ENCODE data around the gene APOL1. TPM values are rescaled to one million over a fixed set of nuclear protein-coding genes. Genes with fewer than 3 reads are reported as not detected.

Gene APOL1
- total RNA-seq, 1 donor from 2014 or later: 4.7 TPM

GRCh38 chr22:36232715-36233401 is 20.1 kb upstream of the APOL1 start:
- Histone ChIP-seq H3K9ac (ENCODE audit: low read depth in 1 of 3, low read length in 3 of 3) (no peak overlapping the region), H3K4me1 (ENCODE audit: control insufficient read depth in 3 of 3, insufficient read depth in 3 of 3, low read length in 3 of 3) (peaks cover 24 to 37% (median 30%) of the 10 kb centered on the region in 3 donors), H3K27ac (ENCODE audit: low read depth, low read length) (no peak overlapping the region), H3K4me3 (ENCODE audit: low read length in 3 of 3) (no peak overlapping the region), H3K9me3 (ENCODE audit: control insufficient read depth in 3 of 3, low read length in 3 of 3) (no peaks in the 10 kb centered on the region), H3K36me3 (ENCODE audit: control insufficient read depth in 3 of 3, insufficient read depth in 3 of 3, low read length in 3 of 3) (peaks cover 36 to 50% (median 41%) of the 10 kb centered on the region in 3 donors), H3K27me3 (ENCODE audit: control insufficient read depth in 3 of 3, insufficient read depth in 3 of 3, low read length in 3 of 3) (no peaks in the 10 kb centered on the region)

- peaks cover 32 to 45% (median 35%) of the 10 kb centered on the region in 3 donors for H3K36me3 ChIP-seq (ENCODE audit: control insufficient read depth in 3 of 3, insufficient read depth in 3 of 3, low read length in 3 of 3)
- H3K4me3 ChIP-seq (ENCODE audit: low read length in 3 of 3): no peak overlapping the region
- no peak overlapping the region for H3K27ac ChIP-seq (ENCODE audit: low read depth, low read length)
- no peaks in the 10 kb centered on the region for H3K9me3 ChIP-seq (ENCODE audit: control insufficient read depth in 3 of 3, low read length in 3 of 3)
- no peak overlapping the region for H3K9ac ChIP-seq (ENCODE audit: low read depth in 1 of 3, low read length in 3 of 3)
- peaks cover 31 to 37% (median 36%) of the 10 kb centered on the region in 3 donors for H3K4me1 ChIP-seq (ENCODE audit: control insufficient read depth in 3 of 3, insufficient read depth in 3 of 3, low read length in 3 of 3)
- H3K27me3 ChIP-seq (ENCODE audit: control insufficient read depth in 3 of 3, insufficient read depth in 3 of 3, low read length in 3 of 3): no peaks in the 10 kb centered on the region
Observed at GRCh38 chr22:36233796-36234195, 19.1 kb upstream of the APOL1 start.

- peaks cover 32 to 42% (median 34%) of the 10 kb centered on the region in 3 donors for H3K36me3 ChIP-seq (ENCODE audit: control insufficient read depth in 3 of 3, insufficient read depth in 3 of 3, low read length in 3 of 3)
- H3K27me3 ChIP-seq (ENCODE audit: control insufficient read depth in 3 of 3, insufficient read depth in 3 of 3, low read length in 3 of 3): no peaks in the 10 kb centered on the region
- H3K4me1 ChIP-seq (ENCODE audit: control insufficient read depth in 3 of 3, insufficient read depth in 3 of 3, low read length in 3 of 3): peaks cover 33 to 40% (median 38%) of the 10 kb centered on the region in 3 donors
- no peak overlapping the region for H3K9ac ChIP-seq (ENCODE audit: low read depth in 1 of 3, low read length in 3 of 3)
- H3K27ac ChIP-seq (ENCODE audit: low read depth, low read length): no peak overlapping the region
- no peak overlapping the region for H3K4me3 ChIP-seq (ENCODE audit: low read length in 3 of 3)
- H3K9me3 ChIP-seq (ENCODE audit: control insufficient read depth in 3 of 3, low read length in 3 of 3): no peaks in the 10 kb centered on the region
Observed at GRCh38 chr22:36234213-36234612, 18.7 kb upstream of the APOL1 start.

GRCh38 chr22:36234919-36235318 is 18.0 kb upstream of the APOL1 start:
- H3K9me3 ChIP-seq (ENCODE audit: control insufficient read depth in 3 of 3, low read length in 3 of 3): no peaks in the 10 kb centered on the region
- no peak overlapping the region for H3K4me3 ChIP-seq (ENCODE audit: low read length in 3 of 3)
- peaks cover 37 to 46% (median 42%) of the 10 kb centered on the region in 3 donors for H3K4me1 ChIP-seq (ENCODE audit: control insufficient read depth in 3 of 3, insufficient read depth in 3 of 3, low read length in 3 of 3)
- H3K9ac ChIP-seq (ENCODE audit: low read depth in 1 of 3, low read length in 3 of 3): no peak overlapping the region
- peaks cover 31 to 38% (median 34%) of the 10 kb centered on the region in 3 donors for H3K36me3 ChIP-seq (ENCODE audit: control insufficient read depth in 3 of 3, insufficient read depth in 3 of 3, low read length in 3 of 3)
- H3K27me3 ChIP-seq (ENCODE audit: control insufficient read depth in 3 of 3, insufficient read depth in 3 of 3, low read length in 3 of 3): no peaks in the 10 kb centered on the region
- no peak overlapping the region for H3K27ac ChIP-seq (ENCODE audit: low read depth, low read length)

GRCh38 chr22:36235585-36235984 is 17.3 kb upstream of the APOL1 start:
- no peaks in the 10 kb centered on the region for H3K27me3 ChIP-seq (ENCODE audit: control insufficient read depth in 3 of 3, insufficient read depth in 3 of 3, low read length in 3 of 3)
- no peak overlapping the region for H3K9ac ChIP-seq (ENCODE audit: low read depth in 1 of 3, low read length in 3 of 3)
- H3K4me3 ChIP-seq (ENCODE audit: low read length in 3 of 3): no peak overlapping the region
- no peaks in the 10 kb centered on the region for H3K9me3 ChIP-seq (ENCODE audit: control insufficient read depth in 3 of 3, low read length in 3 of 3)
- H3K27ac ChIP-seq (ENCODE audit: low read depth, low read length): no peak overlapping the region
- H3K4me1 ChIP-seq (ENCODE audit: control insufficient read depth in 3 of 3, insufficient read depth in 3 of 3, low read length in 3 of 3): peaks cover 39 to 47% (median 43%) of the 10 kb centered on the region in 3 donors
- H3K36me3 ChIP-seq (ENCODE audit: control insufficient read depth in 3 of 3, insufficient read depth in 3 of 3, low read length in 3 of 3): peaks cover 24 to 32% (median 29%) of the 10 kb centered on the region in 3 donors

GRCh38 chr22:36236388-36237319 is 16.3 kb upstream of the APOL1 start:
- Histone ChIP-seq H3K27me3 (ENCODE audit: control insufficient read depth in 3 of 3, insufficient read depth in 3 of 3, low read length in 3 of 3) (no peaks in the 10 kb centered on the region), H3K27ac (ENCODE audit: low read depth, low read length) (no peak overlapping the region), H3K36me3 (ENCODE audit: control insufficient read depth in 3 of 3, insufficient read depth in 3 of 3, low read length in 3 of 3) (peaks cover 15 to 21% (median 21%) of the 10 kb centered on the region in 3 donors), H3K4me3 (ENCODE audit: low read length in 3 of 3) (peak overlapping the region; percentile 57 to 80 (median 65)), H3K9me3 (ENCODE audit: control insufficient read depth in 3 of 3, low read length in 3 of 3) (no peaks in the 10 kb centered on the region), H3K4me1 (ENCODE audit: control insufficient read depth in 3 of 3, insufficient read depth in 3 of 3, low read length in 3 of 3) (peaks cover 39 to 47% (median 43%) of the 10 kb centered on the region in 3 donors), H3K9ac (ENCODE audit: low read depth in 1 of 3, low read length in 3 of 3) (peak overlapping the region in 2 of 3 donors; percentile 26 to 91)

- Histone ChIP-seq H3K9me3 (ENCODE audit: control insufficient read depth in 3 of 3, low read length in 3 of 3) (no peaks in the 10 kb centered on the region), H3K27me3 (ENCODE audit: control insufficient read depth in 3 of 3, insufficient read depth in 3 of 3, low read length in 3 of 3) (no peaks in the 10 kb centered on the region), H3K27ac (ENCODE audit: low read depth, low read length) (peak overlapping the region; percentile 93), H3K4me1 (ENCODE audit: control insufficient read depth in 3 of 3, insufficient read depth in 3 of 3, low read length in 3 of 3) (peaks cover 39 to 47% (median 43%) of the 10 kb centered on the region in 3 donors), H3K36me3 (ENCODE audit: control insufficient read depth in 3 of 3, insufficient read depth in 3 of 3, low read length in 3 of 3) (peaks cover 8 to 14% (median 11%) of the 10 kb centered on the region in 3 donors), H3K9ac (ENCODE audit: low read depth in 1 of 3, low read length in 3 of 3) (peak overlapping the region; percentile 91 to 94 (median 91)), H3K4me3 (ENCODE audit: low read length in 3 of 3) (peak overlapping the region; percentile 65 to 98 (median 80))
Observed at GRCh38 chr22:36237462-36238372, 15.2 kb upstream of the APOL1 start.

- H3K36me3 ChIP-seq (ENCODE audit: control insufficient read depth in 3 of 3, insufficient read depth in 3 of 3, low read length in 3 of 3): peaks cover 0 to 6% (median 3%) of the 10 kb centered on the region in 3 donors
- H3K9ac ChIP-seq (ENCODE audit: low read depth in 1 of 3, low read length in 3 of 3): peak overlapping the region; percentile 91 to 94 (median 91)
- peak overlapping the region; percentile 80 to 98 (median 94) for H3K4me3 ChIP-seq (ENCODE audit: low read length in 3 of 3)
- no peaks in the 10 kb centered on the region for H3K9me3 ChIP-seq (ENCODE audit: control insufficient read depth in 3 of 3, low read length in 3 of 3)
- H3K27me3 ChIP-seq (ENCODE audit: control insufficient read depth in 3 of 3, insufficient read depth in 3 of 3, low read length in 3 of 3): no peaks in the 10 kb centered on the region
- H3K27ac ChIP-seq (ENCODE audit: low read depth, low read length): peak overlapping the region; percentile 93
- peaks cover 40 to 50% (median 45%) of the 10 kb centered on the region in 3 donors for H3K4me1 ChIP-seq (ENCODE audit: control insufficient read depth in 3 of 3, insufficient read depth in 3 of 3, low read length in 3 of 3)
Observed at GRCh38 chr22:36238373-36239149, 14.4 kb upstream of the APOL1 start.

- peak overlapping the region; percentile 93 for H3K27ac ChIP-seq (ENCODE audit: low read depth, low read length)
- H3K4me1 ChIP-seq (ENCODE audit: control insufficient read depth in 3 of 3, insufficient read depth in 3 of 3, low read length in 3 of 3): peaks cover 45 to 55% (median 50%) of the 10 kb centered on the region in 3 donors
- H3K9ac ChIP-seq (ENCODE audit: low read depth in 1 of 3, low read length in 3 of 3): peak overlapping the region; percentile 91 to 94 (median 91)
- H3K9me3 ChIP-seq (ENCODE audit: control insufficient read depth in 3 of 3, low read length in 3 of 3): no peaks in the 10 kb centered on the region
- H3K4me3 ChIP-seq (ENCODE audit: low read length in 3 of 3): peak overlapping the region; percentile 80 to 98 (median 94)
- peaks cover 0 to 4% (median 0%) of the 10 kb centered on the region in 3 donors for H3K36me3 ChIP-seq (ENCODE audit: control insufficient read depth in 3 of 3, insufficient read depth in 3 of 3, low read length in 3 of 3)
- no peaks in the 10 kb centered on the region for H3K27me3 ChIP-seq (ENCODE audit: control insufficient read depth in 3 of 3, insufficient read depth in 3 of 3, low read length in 3 of 3)
Observed at GRCh38 chr22:36239150-36239400, 13.9 kb upstream of the APOL1 start.
